Stimulated activated effector memory CD8-positive, alpha-beta T cell treated with anti-CD3 and anti-CD28 coated beads, Interleukin-12 subunit alpha, Interleukin-12 subunit beta, amount 100 ng/mL, for 72 hours (primary cell): ENCODE measurements around the gene FAM193A.
"Not testable (repeated sequence)": the region's sequence is repeated elsewhere in the genome, so short reads cannot be mapped to it uniquely, and the experiment has no call there.

ENCODE experiments used
- ATAC-seq: fragments of 150-1000 bp; cut with Tn5 transposase; 2 replicates; pipeline ENCODE4 v1.10.0; 2021
- DNase-seq, 2 donors: peaks; one replicate each; pipeline ENCODE4 v3.0.0; 2021 to 2022; ENCODE audit warnings: low spot score in 2 of 2
- H3K27ac Mint-ChIP-seq: one replicate; pipeline ENCODE4 v1.8.0; 2022; ENCODE audit warnings: mild to moderate bottlenecking, mixed read lengths
- H3K36me3 Mint-ChIP-seq: one replicate; pipeline ENCODE4 v1.8.0; 2022; ENCODE audit warnings: mild to moderate bottlenecking, mixed read lengths
- H3K4me1 Mint-ChIP-seq: one replicate; pipeline ENCODE4 v1.8.0; 2022; ENCODE audit warnings: mixed read lengths
- H3K4me3 Mint-ChIP-seq: one replicate; pipeline ENCODE4 v1.8.0; 2022; ENCODE audit warnings: mild to moderate bottlenecking, mixed read lengths
- H3K9me3 Mint-ChIP-seq: one replicate; pipeline ENCODE4 v1.8.0; 2022; ENCODE audit warnings: mixed read lengths

Gene FAM193A

GRCh38 chr4:2715426-2715825 is 179.0 kb downstream of the FAM193A start:
- no peaks in the 10 kb centered on the region for H3K9me3 Mint-ChIP-seq
- DNase-seq = no peak
- no peak overlapping the region for H3K4me3 Mint-ChIP-seq
- H3K27ac Mint-ChIP-seq = no peak overlapping the region
- peaks cover 23% of the 10 kb centered on the region for H3K4me1 Mint-ChIP-seq
- H3K36me3 Mint-ChIP-seq = peaks cover 73% of the 10 kb centered on the region
- ATAC-seq = no peak

- Mint-ChIP-seq H3K9me3 (no peaks in the 10 kb centered on the region), H3K4me1 (peaks cover 23% of the 10 kb centered on the region), H3K4me3 (no peak overlapping the region), H3K36me3 (peaks cover 71% of the 10 kb centered on the region), H3K27ac (no peak overlapping the region)
- no peak for DNase-seq
- no peak for ATAC-seq
These were observed 179.8 kb downstream of the FAM193A start for GRCh38 chr4:2716236-2716635.

- no peak overlapping the region for H3K27ac Mint-ChIP-seq
- ATAC-seq (no peak), DNase-seq (no peak)
- no peaks in the 10 kb centered on the region for H3K9me3 Mint-ChIP-seq
- peaks cover 73% of the 10 kb centered on the region for H3K36me3 Mint-ChIP-seq
- peaks cover 16% of the 10 kb centered on the region for H3K4me1 Mint-ChIP-seq
- H3K4me3 Mint-ChIP-seq = no peak overlapping the region
These were observed 185.1 kb downstream of the FAM193A start for GRCh38 chr4:2721586-2721985.

- Mint-ChIP-seq H3K36me3 (peaks cover 73% of the 10 kb centered on the region), H3K4me1 (peaks cover 16% of the 10 kb centered on the region), H3K4me3 (no peak overlapping the region), H3K9me3 (no peaks in the 10 kb centered on the region), H3K27ac (peak overlapping the region; percentile 58)
- DNase-seq (no peak), ATAC-seq (peak; percentile 76)
These were observed 185.6 kb downstream of the FAM193A start for GRCh38 chr4:2722033-2722432.

GRCh38 chr4:2723751-2724150 is 187.3 kb downstream of the FAM193A start:
- Mint-ChIP-seq H3K9me3 (no peaks in the 10 kb centered on the region), H3K4me3 (no peak overlapping the region), H3K4me1 (peaks cover 16% of the 10 kb centered on the region), H3K27ac (peak overlapping the region; percentile 24), H3K36me3 (peaks cover 73% of the 10 kb centered on the region)
- DNase-seq = no peak
- no peak for ATAC-seq

GRCh38 chr4:2725380-2725779 is 188.9 kb downstream of the FAM193A start:
- no peaks in the 10 kb centered on the region for H3K9me3 Mint-ChIP-seq
- DNase-seq = no peak
- H3K36me3 Mint-ChIP-seq = peaks cover 71% of the 10 kb centered on the region
- H3K4me1 Mint-ChIP-seq = peaks cover 16% of the 10 kb centered on the region
- H3K27ac Mint-ChIP-seq = no peak overlapping the region
- H3K4me3 Mint-ChIP-seq = no peak overlapping the region
- ATAC-seq = peak; percentile 42

- not testable (repeated sequence) for ATAC-seq, H3K4me3 Mint-ChIP-seq, H3K9me3 Mint-ChIP-seq, DNase-seq, H3K27ac Mint-ChIP-seq
- peaks cover 16% of the 10 kb centered on the region for H3K4me1 Mint-ChIP-seq
- H3K36me3 Mint-ChIP-seq = peaks cover 73% of the 10 kb centered on the region
These were observed 190.4 kb downstream of the FAM193A start for GRCh38 chr4:2726881-2727280.

- no peak overlapping the region for H3K4me3 Mint-ChIP-seq
These were observed 191.8 kb downstream of the FAM193A start for GRCh38 chr4:2728221-2728620.

GRCh38 chr4:2728806-2729532 is 192.5 kb downstream of the FAM193A start:
- DNase-seq (no peak), ATAC-seq (no peak)
- Mint-ChIP-seq H3K4me3 (no peak overlapping the region), H3K36me3 (peaks cover 85% of the 10 kb centered on the region), H3K9me3 (no peaks in the 10 kb centered on the region), H3K4me1 (peaks cover 15% of the 10 kb centered on the region), H3K27ac (peak overlapping the region; percentile 45)

More at GRCh38 chr4:2728221-2728620, 191.8 kb downstream of the FAM193A start:
- ATAC-seq = no peak
- Mint-ChIP-seq H3K4me1 (peaks cover 16% of the 10 kb centered on the region), H3K9me3 (no peaks in the 10 kb centered on the region), H3K27ac (no peak overlapping the region), H3K36me3 (peaks cover 78% of the 10 kb centered on the region)
- no peak for DNase-seq

GRCh38 chr4:2729533-2729875 is 193.1 kb downstream of the FAM193A start:
- Mint-ChIP-seq H3K27ac (peak overlapping the region; percentile 45), H3K36me3 (peaks cover 88% of the 10 kb centered on the region), H3K4me1 (peaks cover 16% of the 10 kb centered on the region), H3K9me3 (no peaks in the 10 kb centered on the region), H3K4me3 (no peak overlapping the region)
- DNase-seq = no peak
- no peak for ATAC-seq

- peaks cover 97% of the 10 kb centered on the region for H3K36me3 Mint-ChIP-seq
- no peak for DNase-seq
- no peak overlapping the region for H3K4me3 Mint-ChIP-seq
- peaks cover 5% of the 10 kb centered on the region for H3K9me3 Mint-ChIP-seq
- H3K27ac Mint-ChIP-seq = peak overlapping the region; percentile 87
- H3K4me1 Mint-ChIP-seq = peaks cover 27% of the 10 kb centered on the region
- no peak for ATAC-seq
These were observed 195.5 kb downstream of the FAM193A start for GRCh38 chr4:2731907-2732317.

GRCh38 chr4:2732526-2732925 is 196.1 kb downstream of the FAM193A start:
- no peak overlapping the region for H3K4me3 Mint-ChIP-seq
- peaks cover 5% of the 10 kb centered on the region for H3K9me3 Mint-ChIP-seq
- no peak for DNase-seq
- peaks cover 91% of the 10 kb centered on the region for H3K36me3 Mint-ChIP-seq
- peak overlapping the region; percentile 87 for H3K27ac Mint-ChIP-seq
- ATAC-seq = no peak
- H3K4me1 Mint-ChIP-seq = peaks cover 27% of the 10 kb centered on the region

- H3K36me3 Mint-ChIP-seq = peaks cover 87% of the 10 kb centered on the region
These were observed 196.8 kb downstream of the FAM193A start for GRCh38 chr4:2733001-2733843.

GRCh38 chr4:2733844-2734574 is 197.6 kb downstream of the FAM193A start:
- DNase-seq (no peak), ATAC-seq (peak; percentile 54)
- peak overlapping the region; percentile 68 for H3K27ac Mint-ChIP-seq
- no peak overlapping the region for H3K4me3 Mint-ChIP-seq
- peaks cover 85% of the 10 kb centered on the region for H3K36me3 Mint-ChIP-seq
- peaks cover 7% of the 10 kb centered on the region for H3K9me3 Mint-ChIP-seq
- H3K4me1 Mint-ChIP-seq = peaks cover 34% of the 10 kb centered on the region

More at GRCh38 chr4:2733001-2733843, 196.8 kb downstream of the FAM193A start:
- peak; percentile 39 for ATAC-seq
- DNase-seq = no peak
- H3K4me3 Mint-ChIP-seq = no peak overlapping the region
- H3K4me1 Mint-ChIP-seq = peaks cover 29% of the 10 kb centered on the region
- H3K27ac Mint-ChIP-seq = peak overlapping the region; percentile 87
- H3K9me3 Mint-ChIP-seq = peaks cover 5% of the 10 kb centered on the region

GRCh38 chr4:2734612-2735011 is 198.2 kb downstream of the FAM193A start:
- ATAC-seq = peak; percentile 64
- Mint-ChIP-seq H3K27ac (peak overlapping the region; percentile 68), H3K4me1 (peaks cover 35% of the 10 kb centered on the region), H3K9me3 (peaks cover 7% of the 10 kb centered on the region), H3K4me3 (no peak overlapping the region), H3K36me3 (peaks cover 81% of the 10 kb centered on the region)
- DNase-seq = no peak
